Type B pancreatic cell (in vitro differentiated cells): ENCODE measurements around the gene TFAP2D. TPM values are rescaled to one million over a fixed set of nuclear protein-coding genes. Genes with fewer than 3 reads are reported as not detected.

Experiments used
- DNase-seq: peaks from one replicate; pipeline ENCODE4 v3.0.0; 2021; ENCODE audit warnings: mixed read lengths; ENCODE audit not compliant: unreplicated experiment; ENCODE audit errors: extremely low spot score
- H3K27ac Mint-ChIP-seq: 2 replicates; pipeline ENCODE4 v1.8.0; 2021; ENCODE audit warnings: mild to moderate bottlenecking, mixed read lengths
- H3K27me3 Mint-ChIP-seq: 2 replicates; pipeline ENCODE4 v1.8.0; 2021; ENCODE audit warnings: mixed read lengths
- H3K36me3 Mint-ChIP-seq: 2 replicates; pipeline ENCODE4 v1.8.0; 2021; ENCODE audit warnings: mixed read lengths
- H3K4me1 Mint-ChIP-seq: one replicate; pipeline ENCODE4 v1.8.0; 2021; ENCODE audit warnings: mixed read lengths; ENCODE audit not compliant: unreplicated experiment
- H3K4me3 Mint-ChIP-seq: 2 replicates; pipeline ENCODE4 v1.8.0; 2021; ENCODE audit warnings: mild to moderate bottlenecking, mixed read lengths
- H3K9me3 Mint-ChIP-seq: 2 replicates; pipeline ENCODE4 v1.8.0; 2021; ENCODE audit warnings: mixed read lengths
- CTCF ChIP-seq: fragments of 200-600 bp; sonication (generic); conservative IDR thresholded peaks from 2 replicates; pipeline ENCODE4 v1.5.0; 2021; ENCODE audit warnings: antibody characterized with exemption, mild to moderate bottlenecking
- total RNA-seq: library from RNA; stranded (reverse); gene quantifications from 2 replicates; pipeline ENCODE4 v1.2.1, GENCODE V29; 2021; ENCODE audit warnings: low replicate concordance

TFAP2D gene
- total RNA-seq, 1 donor from 2014 or later, result not detected

- no peak overlapping the region for H3K27ac Mint-ChIP-seq
Measured at GRCh38 chr6:50713977-50714486, 706 bp downstream of the TFAP2D start.

GRCh38 chr6:50714487-50715379, 1.4 kb downstream of the TFAP2D start:
- peaks cover 5% of the 10 kb centered on the region for H3K36me3 Mint-ChIP-seq
- DNase-seq, result no peak
- no peak overlapping the region for H3K27ac Mint-ChIP-seq
- H3K4me1 Mint-ChIP-seq, result no peaks in the 10 kb centered on the region
- H3K27me3 Mint-ChIP-seq, result peaks cover 100% of the 10 kb centered on the region
- no peaks in the 10 kb centered on the region for H3K9me3 Mint-ChIP-seq
- TF ChIP-seq CTCF, result no peak
- peak overlapping the region; percentile 64 for H3K4me3 Mint-ChIP-seq

More at GRCh38 chr6:50713977-50714486, 706 bp downstream of the TFAP2D start:
- H3K4me3 Mint-ChIP-seq, result peak overlapping the region; percentile 64
- no peaks in the 10 kb centered on the region for H3K4me1 Mint-ChIP-seq
- H3K9me3 Mint-ChIP-seq, result no peaks in the 10 kb centered on the region
- no peak for DNase-seq
- peaks cover 5% of the 10 kb centered on the region for H3K36me3 Mint-ChIP-seq
- peaks cover 100% of the 10 kb centered on the region for H3K27me3 Mint-ChIP-seq
- no peak for TF ChIP-seq CTCF

GRCh38 chr6:50716899-50717509, 3.7 kb downstream of the TFAP2D start:
- Mint-ChIP-seq H3K36me3 (peaks cover 5% of the 10 kb centered on the region), H3K27ac (no peak overlapping the region), H3K27me3 (peaks cover 99% of the 10 kb centered on the region), H3K4me3 (no peak overlapping the region), H3K9me3 (peaks cover 11% of the 10 kb centered on the region), H3K4me1 (no peaks in the 10 kb centered on the region)
- TF ChIP-seq CTCF, result no peak
- DNase-seq, result no peak

GRCh38 chr6:50717734-50718457, 4.6 kb downstream of the TFAP2D start:
- DNase-seq, result no peak
- TF ChIP-seq CTCF, result no peak
- peaks cover 5% of the 10 kb centered on the region for H3K36me3 Mint-ChIP-seq
- no peak overlapping the region for H3K4me3 Mint-ChIP-seq
- no peaks in the 10 kb centered on the region for H3K4me1 Mint-ChIP-seq
- peaks cover 99% of the 10 kb centered on the region for H3K27me3 Mint-ChIP-seq
- peaks cover 11% of the 10 kb centered on the region for H3K9me3 Mint-ChIP-seq
- no peak overlapping the region for H3K27ac Mint-ChIP-seq

GRCh38 chr6:50718566-50718965, 5.2 kb downstream of the TFAP2D start:
- Mint-ChIP-seq H3K27ac (no peak overlapping the region), H3K4me1 (no peaks in the 10 kb centered on the region), H3K36me3 (peaks cover 5% of the 10 kb centered on the region), H3K9me3 (peaks cover 11% of the 10 kb centered on the region), H3K4me3 (no peak overlapping the region), H3K27me3 (peaks cover 99% of the 10 kb centered on the region)
- TF ChIP-seq CTCF, result no peak
- no peak for DNase-seq
